HepG2 (cell line): ENCODE data around the gene LGI4. TPM values are rescaled to one million over a fixed set of nuclear protein-coding genes. Genes with fewer than 3 reads are reported as not detected.

Source experiments
- ATF2 ChIP-seq: sonication (generic); formaldehyde crosslinking; IDR thresholded peaks from 2 replicates; pipeline ENCODE4 v1.4.0; 2020; ENCODE audit warnings: missing genetic modification reagents
- CREM ChIP-seq, 2 experiments: sonication (generic) in 1 of 2; formaldehyde crosslinking in 1 of 2; IDR thresholded peaks; 2 replicates each; pipeline versions ENCODE4 v1.4.0 to v1.6.1; 2016 to 2020; ENCODE audit warnings: antibody characterized with exemption in 1 of 2, mild to moderate bottlenecking in 1 of 2, missing genetic modification reagents in 1 of 2
- HMGXB4 ChIP-seq, 2 experiments: sonication (generic) in 1 of 2; formaldehyde crosslinking in 1 of 2; IDR thresholded peaks; 2 replicates each; pipeline versions ENCODE4 v1.4.0 to v1.6.1; 2018 to 2020; ENCODE audit warnings: missing genetic modification reagents in 2 of 2, borderline replicate concordance in 1 of 2, low read depth in 1 of 2, mild to moderate bottlenecking in 1 of 2, missing biosample characterization in 1 of 2
- ISX ChIP-seq: sonication (generic); formaldehyde crosslinking; conservative IDR thresholded peaks from 2 replicates; pipeline ENCODE4 v1.5.0; 2020; ENCODE audit warnings: missing genetic modification reagents
- NFYC ChIP-seq: IDR thresholded peaks from 2 replicates; pipeline ENCODE4 v1.6.1; 2016; ENCODE audit warnings: missing genetic modification reagents, missing compliant biosample characterization
- TAF1 ChIP-seq: sonication (generic); formaldehyde crosslinking; IDR thresholded peaks from 2 replicates; pipeline ENCODE4 v1.4.0; 2020; ENCODE audit warnings: missing genetic modification reagents
- ZHX1 ChIP-seq: sonication (generic); formaldehyde crosslinking; IDR thresholded peaks from 2 replicates; pipeline ENCODE4 v1.8.1; 2022; ENCODE audit warnings: low read depth, mild to moderate bottlenecking, missing genetic modification reagents
- ZNF142 ChIP-seq: sonication (generic); formaldehyde crosslinking; IDR thresholded peaks from 2 replicates; pipeline ENCODE4 v1.4.0; 2020; ENCODE audit warnings: missing genetic modification reagents
- ZNF672 ChIP-seq: sonication (generic); formaldehyde crosslinking; IDR thresholded peaks from 2 replicates; pipeline ENCODE4 v1.8.1; 2022; ENCODE audit warnings: missing genetic modification reagents
- polyA plus RNA-seq, 8 experiments: library from polyadenylated mRNA; depleted of rRNA in 3 of 8; stranded (reverse) in 7 of 8; unstranded in 1 of 8; fragments of >200 nt; fragmentation: Illumina TruSeq in 4 of 8; extraction: Trizol in 4 of 8; gene quantifications; 2 replicates each; pipeline versions ENCODE4 v1.2.1 to v1.2.3, GENCODE V29; 2011 to 2016; ENCODE audit warnings: low read depth in 4 of 8, missing spikeins in 1 of 8, mixed read lengths in 1 of 8; ENCODE audit not compliant: insufficient read depth in 1 of 8
- total RNA-seq, 5 experiments: library from RNA; depleted of rRNA; stranded (reverse); fragments of >200 nt; fragmentation: Illumina TruSeq; extraction: Trizol; gene quantifications; 2 replicates each; pipeline ENCODE4 v1.2.3, GENCODE V29; 2016; ENCODE audit warnings: low read depth in 1 of 5
- TF ChIP-seq, protein P1 (sequence below): sonication (generic); formaldehyde crosslinking; IDR thresholded peaks from 2 replicates; pipeline ENCODE4 v1.9.0; 2021; ENCODE audit warnings: missing genetic modification reagents, mild to moderate bottlenecking, borderline replicate concordance
- TF ChIP-seq, protein P2 (sequence below): sonication (generic); formaldehyde crosslinking; IDR thresholded peaks from 2 replicates; pipeline ENCODE4 v1.4.0; 2020; ENCODE audit warnings: low read depth, missing genetic modification reagents

Gene LGI4
- total and polyA plus RNA-seq, 2 of the 13 experiments (the other 11 are each of a cell fraction or from before 2014, with no cell fraction given), result 2.8 TPM; not detected in 1

- TF ChIP-seq ATF2 (CRISPR knock-in tag), result no peak
- TF ChIP-seq HMGXB4 (CRISPR knock-in tag; IDR thresholded peaks at IDR 0.05; ENCODE audit: borderline replicate concordance in 1 of 2, low read depth in 1 of 2), result peak; percentile 34 to 63; a peak in 1 of 4 replicates
- no peak for TF ChIP-seq ISX (CRISPR knock-in tag)
- TF ChIP-seq TAF1 (CRISPR knock-in tag), result no peak
- no peak for TF ChIP-seq ZHX1 (CRISPR knock-in tag)
- no peak for TF ChIP-seq NFYC (CRISPR knock-in tag)
- TF ChIP-seq, protein P1, sequence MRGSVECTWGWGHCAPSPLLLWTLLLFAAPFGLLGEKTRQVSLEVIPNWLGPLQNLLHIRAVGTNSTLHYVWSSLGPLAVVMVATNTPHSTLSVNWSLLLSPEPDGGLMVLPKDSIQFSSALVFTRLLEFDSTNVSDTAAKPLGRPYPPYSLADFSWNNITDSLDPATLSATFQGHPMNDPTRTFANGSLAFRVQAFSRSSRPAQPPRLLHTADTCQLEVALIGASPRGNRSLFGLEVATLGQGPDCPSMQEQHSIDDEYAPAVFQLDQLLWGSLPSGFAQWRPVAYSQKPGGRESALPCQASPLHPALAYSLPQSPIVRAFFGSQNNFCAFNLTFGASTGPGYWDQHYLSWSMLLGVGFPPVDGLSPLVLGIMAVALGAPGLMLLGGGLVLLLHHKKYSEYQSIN (CRISPR knock-in tag), result no peak
- TF ChIP-seq ZNF672 (CRISPR knock-in tag), result no peak
- TF ChIP-seq, protein P2, sequence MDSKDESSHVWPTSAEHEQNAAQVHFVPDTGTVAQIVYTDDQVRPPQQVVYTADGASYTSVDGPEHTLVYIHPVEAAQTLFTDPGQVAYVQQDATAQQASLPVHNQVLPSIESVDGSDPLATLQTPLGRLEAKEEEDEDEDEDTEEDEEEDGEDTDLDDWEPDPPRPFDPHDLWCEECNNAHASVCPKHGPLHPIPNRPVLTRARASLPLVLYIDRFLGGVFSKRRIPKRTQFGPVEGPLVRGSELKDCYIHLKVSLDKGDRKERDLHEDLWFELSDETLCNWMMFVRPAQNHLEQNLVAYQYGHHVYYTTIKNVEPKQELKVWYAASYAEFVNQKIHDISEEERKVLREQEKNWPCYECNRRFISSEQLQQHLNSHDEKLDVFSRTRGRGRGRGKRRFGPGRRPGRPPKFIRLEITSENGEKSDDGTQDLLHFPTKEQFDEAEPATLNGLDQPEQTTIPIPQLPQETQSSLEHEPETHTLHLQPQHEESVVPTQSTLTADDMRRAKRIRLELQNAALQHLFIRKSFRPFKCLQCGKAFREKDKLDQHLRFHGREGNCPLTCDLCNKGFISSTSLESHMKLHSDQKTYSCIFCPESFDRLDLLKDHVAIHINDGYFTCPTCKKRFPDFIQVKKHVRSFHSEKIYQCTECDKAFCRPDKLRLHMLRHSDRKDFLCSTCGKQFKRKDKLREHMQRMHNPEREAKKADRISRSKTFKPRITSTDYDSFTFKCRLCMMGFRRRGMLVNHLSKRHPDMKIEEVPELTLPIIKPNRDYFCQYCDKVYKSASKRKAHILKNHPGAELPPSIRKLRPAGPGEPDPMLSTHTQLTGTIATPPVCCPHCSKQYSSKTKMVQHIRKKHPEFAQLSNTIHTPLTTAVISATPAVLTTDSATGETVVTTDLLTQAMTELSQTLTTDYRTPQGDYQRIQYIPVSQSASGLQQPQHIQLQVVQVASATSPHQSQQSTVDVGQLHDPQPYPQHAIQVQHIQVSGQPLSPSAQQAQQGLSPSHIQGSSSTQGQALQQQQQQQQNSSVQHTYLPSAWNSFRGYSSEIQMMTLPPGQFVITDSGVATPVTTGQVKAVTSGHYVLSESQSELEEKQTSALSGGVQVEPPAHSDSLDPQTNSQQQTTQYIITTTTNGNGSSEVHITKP (CRISPR knock-in tag), result no peak
- no peak for TF ChIP-seq CREM (IDR thresholded peaks at IDR 0.05)
- no peak for TF ChIP-seq CREM (CRISPR knock-in tag; IDR thresholded peaks at IDR 0.05)
- TF ChIP-seq ZNF142 (CRISPR knock-in tag), result no peak
Observed at GRCh38 chr19:35135389-35135909, 590 bp upstream of the LGI4 start (continued).
